Upper lobe of left lung (tissue), 6 donors: ENCODE measurements around the gene CCDC201. TPM values are rescaled to one million over a fixed set of nuclear protein-coding genes. Genes with fewer than 3 reads are reported as not detected.
"Not testable (repeated sequence)": the region's sequence is repeated elsewhere in the genome, so short reads cannot be mapped to it uniquely, and the experiment has no call there.

Source experiments
- ATAC-seq, 2 donors: fragments of 200-7000 bp; cut with Tn5 transposase; one replicate each; pipeline ENCODE4 v1.9.1; 2022; ENCODE audit warnings: mild to moderate bottlenecking in 2 of 2, moderate library complexity in 2 of 2; ENCODE audit not compliant: low FRiP score in 2 of 2
- DNase-seq, 2 donors: peaks; one replicate each; pipeline ENCODE4 v3.0.0-alpha.2; 2019 to 2020
- H3K27ac ChIP-seq, 4 donors: fragments of 200-600 bp; sonication (generic); one replicate each; pipeline ENCODE4 v1.5.1; 2016 to 2019
- H3K27me3 ChIP-seq, 4 donors: fragments of 200-600 bp; sonication (generic); one replicate each; pipeline ENCODE4 v1.5.1; 2017 to 2019
- H3K36me3 ChIP-seq, 4 donors: fragments of 200-600 bp; sonication (generic); one replicate each; pipeline ENCODE4 v1.5.1; 2016 to 2019
- H3K4me1 ChIP-seq, 4 donors: fragments of 200-600 bp; sonication (generic); one replicate each; pipeline ENCODE4 v1.5.1; 2018 to 2019
- H3K4me3 ChIP-seq, 4 donors: fragments of 200-600 bp; sonication (generic); one replicate each; pipeline ENCODE4 v1.5.1; 2017 to 2019; ENCODE audit warnings: mild to moderate bottlenecking in 2 of 4, moderate library complexity in 1 of 4
- H3K9me3 ChIP-seq, 4 donors: fragments of 200-600 bp; sonication (generic); one replicate each; pipeline ENCODE4 v1.5.1; 2018 to 2019
- EP300 ChIP-seq, 4 donors: sonication (generic); formaldehyde crosslinking; IDR thresholded peaks; one replicate each; pipeline ENCODE4 v1.5.1; 2017; ENCODE audit warnings: antibody characterized with exemption in 4 of 4, control low read depth in 2 of 4
- POLR2AphosphoS5 ChIP-seq, 2 donors: sonication (generic); formaldehyde crosslinking; IDR thresholded peaks; one replicate each; pipeline ENCODE4 v1.5.1; 2017; ENCODE audit warnings: antibody characterized with exemption in 2 of 2
- WGBS, 2 donors: methylation state at CpG; one replicate each; pipeline ENCODE4 v1.1.5; 2017 to 2018; 5-methylcytosine and 5-hydroxymethylcytosine counted together
- small RNA-seq, 4 donors: library from RNA; depleted of rRNA; stranded (forward); fragments of <200 nt; gene quantifications; one replicate each; pipeline ENCODE3, GENCODE V24; 2016
- total RNA-seq, 6 donors: library from RNA; depleted of rRNA in 4 of 6; stranded (reverse); fragments of >200 nt in 4 of 6; gene quantifications; one replicate each; pipeline versions ENCODE4 v1.1.0 to v1.2.1, GENCODE V29; 2016 to 2021
- donor health status: DM: no; HTN: no; CAD: no; lungs with moderate emphysema.
- donor health status: DM: no; HTN: yes; CAD: no; lungs with severe emphysema.

CCDC201 gene
- total RNA-seq, 6 donors from 2014 or later: not detected

GRCh38 chr7:45812946-45813345, 59.9 kb downstream of the CCDC201 start:
- H3K27ac ChIP-seq: no peak overlapping the region
- DNase-seq: peak in 1 of 2 donors; percentile 68
- no peaks in the 10 kb centered on the region for H3K9me3 ChIP-seq
- ATAC-seq: no peak
- H3K36me3 ChIP-seq: no peaks in the 10 kb centered on the region
- H3K27me3 ChIP-seq: no peaks in the 10 kb centered on the region
- H3K4me1 ChIP-seq: no peaks in the 10 kb centered on the region
- H3K4me3 ChIP-seq: no peak overlapping the region
- TF ChIP-seq POLR2AphosphoS5 (IDR thresholded peaks at IDR 0.05) (no peak), EP300 (IDR thresholded peaks at IDR 0.05) (no peak)
- 91% methylated on average over 16 to 23 of the region's 24 CpGs for WGBS, 2 donors

- not testable (repeated sequence) for H3K27me3 ChIP-seq, H3K4me1 ChIP-seq, ATAC-seq, H3K4me3 ChIP-seq, H3K36me3 ChIP-seq, H3K9me3 ChIP-seq, H3K27ac ChIP-seq
- WGBS, 2 donors: 92 to 94% methylated on average over 21 to 26 of the region's 26 CpGs
- DNase-seq: peak in 1 of 2 donors; percentile 85
Observed at GRCh38 chr7:45811652-45812234, 61.1 kb downstream of the CCDC201 start.

GRCh38 chr7:45810451-45811005, 62.4 kb downstream of the CCDC201 start:
- not testable (repeated sequence) for H3K4me3 ChIP-seq, H3K27ac ChIP-seq, H3K9me3 ChIP-seq, H3K36me3 ChIP-seq, H3K4me1 ChIP-seq, ATAC-seq, H3K27me3 ChIP-seq
- WGBS, 2 donors: 92 to 94% methylated on average over 19 to 22 of the region's 28 CpGs
- DNase-seq: peak in 1 of 2 donors; percentile 75

Small RNA genes within 50 kb of the gene (small RNA-seq; reads per million reads assigned to genes)
- gene RNU6-326P: 0 reads per million in 4 donors

Other genes with a start within 250 kb of the CCDC201 start
- gene IGFBP1, start 15.4 kb upstream of the CCDC201 start, total RNA-seq: under 1 TPM in 2 of 6 donors, not detected in 4; 0.17 to 0.23 TPM
- gene IGFBP3, start 48.2 kb upstream of the CCDC201 start, total RNA-seq: 100 to 1,000 TPM in 1 of 6 donors, 10 to 100 TPM in 5; 21.5 to 107 (median 40.1) TPM